ENCODE measurements around the gene METTL2B. TPM values are rescaled to one million over a fixed set of nuclear protein-coding genes. Genes with fewer than 3 reads are reported as not detected.
A peak's percentile ranks its signal among the peaks of the same experiment; 100 is the strongest.
"Not testable (repeated sequence)": the region's sequence is repeated elsewhere in the genome, so short reads cannot be mapped to it uniquely, and the experiment has no call there.

Gene METTL2B
- total and polyA plus RNA-seq, 2 of the 8 experiments (the other 6 are each of a cell fraction or from before 2014, with no cell fraction given) = 14.6 to 43.5 TPM

GRCh38 chr7:128466871-128467270, 9.7 kb upstream of the METTL2B start:
- not testable (repeated sequence) for H2BK120ac ChIP-seq (replicated peaks; ENCODE audit: low read depth, low read length); H4K91ac ChIP-seq (replicated peaks; ENCODE audit: insufficient read length, low read length); H2BK15ac ChIP-seq (ENCODE audit: low read length); H3K79me1 ChIP-seq (ENCODE audit: low read depth, low read length); H3K56ac ChIP-seq (replicated peaks; ENCODE audit: insufficient read length, low read depth, low read length); H4K5ac ChIP-seq (ENCODE audit: insufficient read length, low read depth, low read length); DNase-seq (ENCODE audit: low read depth in 1 of 2, low spot score in 2 of 2); H3K14ac ChIP-seq (ENCODE audit: insufficient read length); H3K9ac ChIP-seq (replicated peaks in 1 of 4; ENCODE audit: extremely low read depth in 1 of 4, low read depth in 3 of 4, low read length in 3 of 4); H2BK5ac ChIP-seq (ENCODE audit: low read depth, low read length); H3K23me2 ChIP-seq (ENCODE audit: low read depth, low read length); H3K4ac ChIP-seq (replicated peaks; ENCODE audit: insufficient read length, low read depth, low read length); H3K4me2 ChIP-seq (ENCODE audit: insufficient read depth in 1 of 2, low read depth in 2 of 2, low read length in 2 of 2); H4K20me1 ChIP-seq (replicated peaks in 1 of 2; ENCODE audit: control insufficient read depth in 1 of 2, insufficient read depth in 2 of 2, low read length in 2 of 2); H3K4me1 ChIP-seq (replicated peaks in 1 of 4; ENCODE audit: control insufficient read depth in 3 of 4, insufficient read depth in 4 of 4, low read length in 3 of 4); H3K4me3 ChIP-seq (ENCODE audit: extremely low read depth in 1 of 4, insufficient read depth in 2 of 4, low read depth in 3 of 4, low read length in 4 of 4); H3K27me3 ChIP-seq (replicated peaks in 1 of 4; ENCODE audit: control insufficient read depth in 3 of 4, extremely low read depth in 1 of 4, insufficient read depth in 3 of 4, low read length in 3 of 4); H2AK5ac ChIP-seq (ENCODE audit: low read depth, low read length); H3K27ac ChIP-seq (ENCODE audit: low read depth, low read length); H4K8ac ChIP-seq (ENCODE audit: extremely low read depth, insufficient read depth, low read length); H3K18ac ChIP-seq (ENCODE audit: extremely low read depth, low read length); H3K79me2 ChIP-seq (ENCODE audit: control insufficient read depth in 1 of 2, insufficient read depth in 2 of 2, low read length in 2 of 2); FAIRE-seq; H3K23ac ChIP-seq (ENCODE audit: insufficient read length); H2AFZ ChIP-seq (ENCODE audit: low read length); H2BK20ac ChIP-seq (ENCODE audit: low read length); H2BK12ac ChIP-seq (ENCODE audit: low read depth, low read length)
- POLR2A ChIA-PET (ENCODE audit: partially characterized antibody) = interaction anchor here (1.9 kb wide), 1 partner anchor 11 kb away, joined by 5 read pairs; the partner anchor contains the start of gene HILPDA
- CTCF ChIA-PET (ENCODE audit: partially characterized antibody) = interaction anchor here (0.8 to 4.4 kb wide), 2 partner anchors 13 to 40 kb away, joined by 3 to 65 read pairs; no protein-coding TSS in a partner anchor
- peaks cover 0 to 10% of the 10 kb centered on the region in 2 experiments; a peak in 2 of 4 replicates for H3K9me3 ChIP-seq (ENCODE audit: insufficient read depth in 2 of 2, low read depth in 1 of 2, low read length in 1 of 2)
- peaks cover 0 to 13% (median 0%) of the 10 kb centered on the region in 4 experiments; a peak in 2 of 8 replicates for H3K36me3 ChIP-seq (ENCODE audit: control insufficient read depth in 2 of 4, insufficient read depth in 4 of 4, low read length in 3 of 4)

GRCh38 chr7:128477336-128477690, 765 bp downstream of the METTL2B start:
- H4K5ac ChIP-seq (ENCODE audit: insufficient read length, low read depth, low read length); H2BK12ac ChIP-seq (ENCODE audit: low read depth, low read length); H2AFZ ChIP-seq (ENCODE audit: low read length); H4K91ac ChIP-seq (replicated peaks; ENCODE audit: insufficient read length, low read length); H3K23me2 ChIP-seq (ENCODE audit: low read depth, low read length); H2BK20ac ChIP-seq (ENCODE audit: low read length); H3K18ac ChIP-seq (ENCODE audit: extremely low read depth, low read length); H3K4me1 ChIP-seq (replicated peaks in 1 of 4; ENCODE audit: control insufficient read depth in 3 of 4, insufficient read depth in 4 of 4, low read length in 3 of 4); H3K23ac ChIP-seq (ENCODE audit: insufficient read length); H3K14ac ChIP-seq (ENCODE audit: insufficient read length); H3K9me3 ChIP-seq (ENCODE audit: insufficient read depth in 2 of 2, low read depth in 1 of 2, low read length in 1 of 2); H3K79me1 ChIP-seq (ENCODE audit: low read depth, low read length); H4K8ac ChIP-seq (ENCODE audit: extremely low read depth, insufficient read depth, low read length); H3K56ac ChIP-seq (replicated peaks; ENCODE audit: insufficient read length, low read depth, low read length); H2BK5ac ChIP-seq (ENCODE audit: low read depth, low read length); H2BK120ac ChIP-seq (replicated peaks; ENCODE audit: low read depth, low read length); H2AK5ac ChIP-seq (ENCODE audit: low read depth, low read length); H3K27me3 ChIP-seq (replicated peaks in 1 of 4; ENCODE audit: control insufficient read depth in 3 of 4, extremely low read depth in 1 of 4, insufficient read depth in 3 of 4, low read length in 3 of 4); H4K20me1 ChIP-seq (replicated peaks in 1 of 2; ENCODE audit: control insufficient read depth in 1 of 2, insufficient read depth in 2 of 2, low read length in 2 of 2); DNase-seq (ENCODE audit: low read depth in 1 of 2, low spot score in 2 of 2); H3K4ac ChIP-seq (replicated peaks; ENCODE audit: insufficient read length, low read depth, low read length); FAIRE-seq; H2BK15ac ChIP-seq (ENCODE audit: low read length): not testable (repeated sequence)
- peaks cover 0 to 24% of the 10 kb centered on the region in 2 experiments; a peak in 2 of 4 replicates for H3K79me2 ChIP-seq (ENCODE audit: control insufficient read depth in 1 of 2, insufficient read depth in 2 of 2, low read length in 2 of 2)
- ChIA-PET POLR2A (ENCODE audit: partially characterized antibody) (interaction anchor here (1.5 to 1.9 kb wide), 2 partner anchors 16 to 18 kb away, joined by 4 read pairs; no protein-coding TSS in a partner anchor), CTCF (ENCODE audit: partially characterized antibody) (interaction anchor here (1.1 to 6.1 kb wide), 2 partner anchors 17 to 50 kb away, joined by 5 to 74 read pairs; no protein-coding TSS in a partner anchor)
- WGBS, 2 experiments (ENCODE audit: extremely low coverage in 1 of 2, insufficient coverage in 1 of 2, insufficient read length in 1 of 2, insufficient replicate concordance in 2 of 2, low coverage in 1 of 2, low lambda C conversion rate in 2 of 2, missing lambda C conversion rate in 1 of 2) = 10% methylated on average over 4 of the region's 4 CpGs; no CpG with 5 or more reads in 1 of the 2 experiments
- peak overlapping the region; percentile 82 to 93 (median 89) for H3K9ac ChIP-seq (replicated peaks in 1 of 4; ENCODE audit: extremely low read depth in 1 of 4, low read depth in 3 of 4, low read length in 3 of 4)
- H3K27ac ChIP-seq (ENCODE audit: low read depth, low read length) = peak overlapping the region; percentile 94
- peaks cover 0 to 30% (median 7%) of the 10 kb centered on the region in 4 experiments; a peak in 5 of 8 replicates for H3K36me3 ChIP-seq (ENCODE audit: control insufficient read depth in 2 of 4, insufficient read depth in 4 of 4, low read length in 3 of 4)
- H3K4me2 ChIP-seq (ENCODE audit: insufficient read depth in 1 of 2, low read depth in 2 of 2, low read length in 2 of 2) = peak overlapping the region; percentile 84 to 85
- H3K4me3 ChIP-seq (ENCODE audit: extremely low read depth in 1 of 4, insufficient read depth in 2 of 4, low read depth in 3 of 4, low read length in 4 of 4) = peak overlapping the region; percentile 76 to 87 (median 79)
